ENCODE results near the gene FAF1. TPM values are rescaled to one million over a fixed set of nuclear protein-coding genes. Genes with fewer than 3 reads are reported as not detected.

Gene FAF1
- total RNA-seq, 4 donors from 2014 or later, result 47.1 to 87.0 (median 79.4) TPM

DNA sequence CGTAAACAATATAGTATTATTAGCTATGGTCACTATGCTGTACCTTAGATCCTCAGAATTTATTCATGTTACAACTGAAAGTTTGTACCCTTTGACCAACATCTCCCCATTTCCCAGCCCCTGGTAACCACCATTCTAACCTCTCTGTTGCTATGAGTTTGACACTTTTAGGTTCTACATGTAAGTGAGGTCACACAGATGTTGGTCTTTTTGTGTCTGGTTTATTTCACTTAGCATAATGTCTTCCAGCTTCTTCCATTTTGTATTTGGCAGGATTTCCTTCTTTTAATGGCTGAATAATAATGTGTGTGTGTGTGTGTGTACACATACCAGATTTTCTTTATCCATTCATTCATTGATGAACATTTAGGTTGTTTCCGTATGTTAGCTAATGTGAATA, 139.5 kb downstream of the FAF1 start:
- Histone ChIP-seq H3K27ac (no peak overlapping the region), H3K4me1 (peaks cover 3 to 8% of the 10 kb centered on the region in 2 donors), H3K27me3 (no peaks in the 10 kb centered on the region), H3K9me3 (no peaks in the 10 kb centered on the region), H3K36me3 (no peaks in the 10 kb centered on the region), H3K4me3 (replicated peaks in 1 of 3) (no peak overlapping the region)
- DNase-seq, result no peak
- 92 to 94% methylated on average over 2 of the region's 2 CpGs for WGBS, 2 donors
- intact Hi-C loops (cut with DNase I), result no loop called here
- TF ChIP-seq POLR2A (IDR thresholded peaks at IDR 0.05), result no peak
- TF ChIP-seq, protein P1, sequence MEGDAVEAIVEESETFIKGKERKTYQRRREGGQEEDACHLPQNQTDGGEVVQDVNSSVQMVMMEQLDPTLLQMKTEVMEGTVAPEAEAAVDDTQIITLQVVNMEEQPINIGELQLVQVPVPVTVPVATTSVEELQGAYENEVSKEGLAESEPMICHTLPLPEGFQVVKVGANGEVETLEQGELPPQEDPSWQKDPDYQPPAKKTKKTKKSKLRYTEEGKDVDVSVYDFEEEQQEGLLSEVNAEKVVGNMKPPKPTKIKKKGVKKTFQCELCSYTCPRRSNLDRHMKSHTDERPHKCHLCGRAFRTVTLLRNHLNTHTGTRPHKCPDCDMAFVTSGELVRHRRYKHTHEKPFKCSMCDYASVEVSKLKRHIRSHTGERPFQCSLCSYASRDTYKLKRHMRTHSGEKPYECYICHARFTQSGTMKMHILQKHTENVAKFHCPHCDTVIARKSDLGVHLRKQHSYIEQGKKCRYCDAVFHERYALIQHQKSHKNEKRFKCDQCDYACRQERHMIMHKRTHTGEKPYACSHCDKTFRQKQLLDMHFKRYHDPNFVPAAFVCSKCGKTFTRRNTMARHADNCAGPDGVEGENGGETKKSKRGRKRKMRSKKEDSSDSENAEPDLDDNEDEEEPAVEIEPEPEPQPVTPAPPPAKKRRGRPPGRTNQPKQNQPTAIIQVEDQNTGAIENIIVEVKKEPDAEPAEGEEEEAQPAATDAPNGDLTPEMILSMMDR (IDR thresholded peaks at IDR 0.05), result no peak

DNA sequence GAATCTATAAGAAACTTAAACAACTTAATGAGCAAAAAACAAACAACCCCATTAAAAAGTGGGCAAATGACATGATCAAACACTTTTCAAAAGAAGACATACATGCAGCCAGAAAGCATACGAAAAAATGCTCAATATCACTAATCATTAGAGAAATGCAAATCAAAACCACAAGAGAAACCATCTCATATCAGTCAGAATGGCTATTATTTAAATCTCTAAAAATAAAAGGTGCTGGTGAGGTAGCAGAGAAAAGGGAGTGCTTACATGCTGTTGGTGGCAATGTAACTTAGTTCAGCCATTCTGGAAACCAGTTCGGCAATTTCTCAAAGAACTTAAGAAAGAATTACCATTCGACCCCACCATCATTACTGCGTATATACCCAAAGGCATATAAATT, 147.7 kb downstream of the FAF1 start:
- no peaks in the 10 kb centered on the region for H3K27me3 ChIP-seq
- H3K9me3 ChIP-seq, result no peaks in the 10 kb centered on the region
- no peaks in the 10 kb centered on the region for H3K36me3 ChIP-seq
- no peak overlapping the region for H3K4me3 ChIP-seq (replicated peaks in 1 of 3)
- intact Hi-C loops (cut with DNase I), result no loop called here
- H3K27ac ChIP-seq, result no peak overlapping the region
- H3K4me1 ChIP-seq, result no peaks in the 10 kb centered on the region
- DNase-seq, result no peak
- 95 to 98% methylated on average over 4 of the region's 4 CpGs for WGBS, 2 donors
- no peak for TF ChIP-seq POLR2A (IDR thresholded peaks at IDR 0.05)
- TF ChIP-seq, protein P1 (IDR thresholded peaks at IDR 0.05), result no peak

DNA sequence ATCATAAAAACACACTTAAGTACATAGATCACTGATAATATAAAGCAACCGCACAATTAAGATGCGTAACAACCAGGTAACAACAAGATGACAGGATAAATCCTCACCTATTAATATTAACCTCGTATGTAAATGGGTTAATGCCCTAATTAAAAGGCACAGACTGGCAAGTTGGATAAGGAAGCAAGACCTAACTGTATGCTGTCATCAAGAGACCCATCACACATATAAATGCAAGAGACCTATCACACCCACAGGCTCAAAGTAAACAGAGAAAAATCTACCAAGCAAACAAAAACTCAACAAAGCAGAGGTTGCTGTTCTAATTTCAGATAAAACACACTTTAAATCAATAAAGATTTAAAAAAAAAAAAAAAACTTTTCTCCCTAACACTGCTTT, 151.8 kb downstream of the FAF1 start:
- Histone ChIP-seq H3K9me3 (no peaks in the 10 kb centered on the region), H3K36me3 (no peaks in the 10 kb centered on the region), H3K4me3 (replicated peaks in 1 of 3) (no peak overlapping the region), H3K27ac (no peak overlapping the region), H3K27me3 (no peaks in the 10 kb centered on the region), H3K4me1 (peaks cover 0 to 2% of the 10 kb centered on the region in 2 donors)
- 95% methylated on average over 3 of the region's 3 CpGs for WGBS, 2 donors
- intact Hi-C loops (cut with DNase I), result no loop called here
- DNase-seq, result no peak
- TF ChIP-seq POLR2A (IDR thresholded peaks at IDR 0.05), result no peak
- TF ChIP-seq, protein P1 (IDR thresholded peaks at IDR 0.05), result no peak

DNA sequence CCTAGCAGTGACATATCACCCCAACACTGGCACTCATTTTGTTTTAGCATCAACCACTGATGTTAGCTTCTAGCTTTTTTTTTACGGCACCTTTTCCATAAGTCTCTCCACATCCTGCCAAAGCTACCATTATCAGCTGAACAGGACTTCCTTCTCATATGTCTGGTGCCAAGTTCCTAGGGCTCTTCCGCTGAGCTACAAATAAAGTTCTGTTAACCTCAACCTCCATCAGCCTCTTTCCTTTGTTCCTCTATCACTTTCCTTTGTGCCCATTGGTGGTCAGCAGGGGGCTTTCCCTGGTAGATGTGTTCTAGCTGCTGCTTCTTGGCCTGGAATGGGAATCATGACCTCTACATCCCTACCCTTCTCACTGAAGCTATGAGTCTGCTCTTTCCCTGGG, 163.8 kb downstream of the FAF1 start:
- Histone ChIP-seq H3K9me3 (no peaks in the 10 kb centered on the region), H3K27ac (no peak overlapping the region), H3K36me3 (no peaks in the 10 kb centered on the region), H3K4me1 (peaks cover 40 to 48% of the 10 kb centered on the region in 2 donors), H3K27me3 (no peaks in the 10 kb centered on the region), H3K4me3 (replicated peaks in 1 of 3) (no peak overlapping the region)
- no peak for DNase-seq
- intact Hi-C loops (cut with DNase I), result no loop called here
- no peak for TF ChIP-seq POLR2A (IDR thresholded peaks at IDR 0.05)
- TF ChIP-seq, protein P1 (IDR thresholded peaks at IDR 0.05), result no peak
- WGBS, 2 donors, result 83 to 85% methylated on average over 2 of the region's 2 CpGs

DNA sequence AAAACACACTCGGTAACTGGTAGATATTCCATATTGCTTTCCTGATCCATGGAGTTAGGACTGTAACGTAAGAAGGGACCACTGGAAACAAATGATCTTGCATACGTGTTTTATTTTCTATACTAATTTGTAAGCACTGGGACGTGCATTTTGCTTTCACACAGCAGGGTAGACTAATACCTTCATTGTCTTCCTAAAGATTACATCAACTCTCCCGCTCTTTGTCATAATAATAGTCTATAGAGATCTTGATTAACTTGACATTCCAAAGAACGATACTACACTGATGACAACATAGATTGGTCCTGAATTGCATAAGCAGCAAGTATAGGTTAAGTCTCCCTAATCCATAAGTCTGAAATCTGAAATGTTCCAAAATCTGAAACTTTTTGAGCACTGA, 166.5 kb downstream of the FAF1 start:
- 97 to 98% methylated on average over 6 of the region's 6 CpGs for WGBS, 2 donors
- TF ChIP-seq, protein P1 (IDR thresholded peaks at IDR 0.05), result no peak
- no peak for TF ChIP-seq POLR2A (IDR thresholded peaks at IDR 0.05)
- H3K9me3 ChIP-seq, result no peaks in the 10 kb centered on the region
- H3K4me3 ChIP-seq (replicated peaks in 1 of 3), result no peak overlapping the region
- no peak for DNase-seq
- H3K36me3 ChIP-seq, result no peaks in the 10 kb centered on the region
- H3K4me1 ChIP-seq, result peaks cover 20 to 23% of the 10 kb centered on the region in 2 donors
- no peak overlapping the region for H3K27ac ChIP-seq
- intact Hi-C loops (cut with DNase I), result no loop called here
- no peaks in the 10 kb centered on the region for H3K27me3 ChIP-seq
